HG03066 (cell line): ENCODE data around the gene PYHIN1.
A peak's percentile ranks its signal among the peaks of the same experiment; 100 is the strongest.

Experiments used
- ATAC-seq: cut with Tn5 transposase; IDR thresholded peaks from one replicate; pipeline ENCODE4 v1.9.1; 2021; ENCODE audit warnings: low read depth; ENCODE audit not compliant: unreplicated experiment

The PYHIN1 gene

DNA sequence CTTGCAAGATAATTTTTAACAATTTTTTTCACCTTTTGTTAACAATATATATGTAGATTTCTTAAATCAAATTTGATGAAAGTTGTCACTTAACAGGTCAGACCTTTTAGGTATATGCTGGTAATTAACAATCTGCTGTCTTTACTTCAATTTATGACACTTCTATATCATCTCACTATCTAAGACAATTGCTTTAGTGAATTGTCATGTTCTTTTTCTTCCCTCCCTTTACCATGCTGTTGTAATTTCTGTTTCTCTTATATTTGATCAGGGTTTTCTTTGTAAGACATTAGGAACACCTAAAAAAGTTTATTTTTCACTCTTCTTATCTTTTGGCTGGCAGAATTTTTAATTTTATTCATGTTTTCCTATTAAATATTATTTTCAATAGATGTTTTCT, 80.4 kb downstream of the PYHIN1 start:
- ATAC-seq, result no peak

DNA sequence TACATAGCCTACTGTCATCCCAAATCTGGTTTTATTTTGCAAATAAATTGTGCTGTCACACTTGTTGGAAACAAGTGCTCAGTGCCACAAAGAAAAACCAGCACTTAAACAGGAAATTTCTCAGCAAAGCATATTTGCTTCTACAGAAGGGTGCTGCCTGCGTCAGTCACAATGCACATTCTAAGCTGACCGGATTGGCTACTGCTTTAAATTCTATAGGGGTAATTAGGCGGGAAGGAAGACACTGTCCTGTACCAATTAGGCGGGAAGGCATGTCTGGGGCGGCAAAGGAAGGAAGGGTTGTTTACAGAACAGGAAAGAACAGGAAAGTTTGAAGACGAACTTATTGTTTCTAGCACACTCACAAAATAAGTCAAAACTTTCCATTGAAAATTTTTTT, 81.1 kb downstream of the PYHIN1 start:
- peak; percentile 31 for ATAC-seq

DNA sequence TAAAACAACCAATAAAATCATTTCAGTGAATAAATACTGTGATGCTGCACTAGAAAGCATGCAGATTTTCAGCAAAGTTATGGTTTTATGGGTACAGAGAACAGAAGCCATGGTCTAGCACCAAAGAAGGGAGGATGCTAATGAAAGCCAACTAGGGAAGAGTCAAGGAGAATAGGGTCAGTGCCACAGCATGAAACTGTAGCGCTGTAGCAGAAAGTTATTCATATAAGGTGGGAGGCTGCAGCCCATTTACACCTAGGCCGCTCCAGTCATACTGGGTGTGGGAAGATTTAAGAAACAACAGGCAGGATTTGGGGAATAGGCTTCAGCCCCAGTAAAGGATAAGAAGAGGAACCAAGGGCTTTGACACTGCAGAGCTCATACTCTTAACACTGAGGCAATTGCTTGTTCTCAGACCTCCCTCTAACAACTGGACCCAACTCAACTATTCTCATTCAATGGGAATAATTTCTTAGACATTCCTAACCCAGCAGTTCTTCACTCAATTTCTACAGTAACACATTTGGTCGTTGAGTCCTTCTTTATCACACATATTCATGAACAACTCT, 82.7 kb downstream of the PYHIN1 start:
- ATAC-seq, result no peak

DNA sequence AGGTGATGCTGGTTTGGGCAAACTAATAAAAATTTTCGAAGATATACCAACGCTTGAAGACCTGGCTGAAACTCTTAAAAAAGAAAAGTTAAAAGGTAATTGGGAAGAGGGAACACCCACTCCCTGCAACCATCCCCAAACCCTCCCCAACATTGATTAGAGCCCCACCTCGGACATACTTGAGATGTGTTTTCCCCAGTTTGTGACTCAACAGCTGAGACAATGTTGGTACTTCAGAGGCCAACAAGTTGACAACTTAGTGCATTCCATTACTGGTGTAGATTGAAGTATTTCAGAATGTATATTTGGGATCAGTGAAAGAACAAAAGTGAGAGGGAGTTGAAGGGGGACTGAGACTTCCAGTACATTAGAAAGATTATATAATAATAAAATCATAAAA, 83.5 kb downstream of the PYHIN1 start:
- ATAC-seq, result no peak

DNA sequence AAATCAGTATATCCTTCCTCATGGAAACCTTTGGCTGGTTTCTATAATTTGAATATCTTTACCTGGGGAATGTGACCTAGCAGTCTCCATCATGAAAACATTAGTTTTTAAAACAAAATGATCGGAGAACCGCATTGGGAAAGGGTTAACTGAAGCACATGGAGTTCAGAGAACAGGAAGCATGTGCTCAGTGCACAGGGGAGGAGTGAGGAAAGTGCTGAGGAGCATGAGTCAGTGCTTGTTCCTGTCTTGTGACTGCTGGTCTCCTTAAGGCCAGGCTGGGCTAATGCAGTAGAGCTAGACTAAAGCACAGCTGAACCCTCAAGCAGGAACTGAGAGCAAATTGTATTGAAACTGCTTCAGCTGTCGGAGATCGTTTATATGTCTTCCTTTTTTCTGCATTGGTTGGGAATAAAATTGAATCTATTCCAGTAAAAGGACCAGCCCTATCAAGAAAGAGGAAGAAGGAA, 84.1 kb downstream of the PYHIN1 start:
- peak; percentile 92 for ATAC-seq

DNA sequence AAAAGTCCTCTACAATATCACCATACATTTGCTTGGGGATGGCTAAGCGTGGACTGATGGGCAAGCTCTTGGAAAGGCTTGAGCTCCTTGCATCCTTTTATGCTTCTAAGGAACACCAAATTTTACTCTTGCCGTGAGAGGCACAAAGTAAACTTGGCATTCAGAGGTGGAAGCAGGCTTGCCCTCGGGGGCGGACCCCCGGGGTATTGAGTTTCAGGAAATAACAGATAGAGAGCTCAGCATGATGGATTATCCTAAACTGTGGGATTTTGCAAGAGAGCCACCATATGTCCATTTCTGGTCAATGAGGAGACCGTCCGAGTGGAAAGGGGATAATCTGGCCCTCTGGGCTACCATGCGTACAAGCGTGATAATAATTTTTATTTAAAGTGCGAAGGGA, 92.4 kb downstream of the PYHIN1 start:
- ATAC-seq, result no peak

DNA sequence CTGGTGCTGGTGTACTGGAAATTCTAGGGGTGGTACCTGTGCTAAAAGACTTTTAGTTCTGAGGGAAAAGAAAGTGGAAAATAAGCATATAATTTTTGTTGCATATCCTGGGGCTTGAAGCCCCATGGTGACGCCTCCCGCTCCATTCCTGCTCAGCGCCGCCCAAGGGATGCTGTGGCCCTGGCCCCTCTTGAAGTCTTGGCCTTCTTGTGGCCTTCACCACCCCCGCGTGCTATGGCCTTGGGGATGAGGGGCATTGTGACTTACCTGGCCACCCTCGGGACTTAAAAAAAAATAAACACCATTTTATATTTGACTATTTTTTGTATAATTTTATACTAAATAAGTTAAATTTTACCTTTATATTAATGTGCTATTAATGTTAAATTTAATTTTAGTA, 93.7 kb downstream of the PYHIN1 start:
- ATAC-seq, result no peak
